NT2/D1 (cell line): ENCODE measurements around the gene POLR2L.

ENCODE experiments used
- SUZ12 ChIP-seq: IDR thresholded peaks from 2 replicates; pipeline ENCODE4 v1.6.1; 2011; ENCODE audit not compliant: insufficient read length, insufficient read depth; ENCODE audit errors: extremely low read depth
- YY1 ChIP-seq: IDR thresholded peaks from 2 replicates; pipeline ENCODE4 v1.6.1; 2011; ENCODE audit not compliant: insufficient read length, insufficient read depth
- ZNF274 ChIP-seq: IDR thresholded peaks from 2 replicates; pipeline ENCODE4 v1.6.1; 2011; ENCODE audit warnings: mild to moderate bottlenecking, low read depth, low read length

DNA sequence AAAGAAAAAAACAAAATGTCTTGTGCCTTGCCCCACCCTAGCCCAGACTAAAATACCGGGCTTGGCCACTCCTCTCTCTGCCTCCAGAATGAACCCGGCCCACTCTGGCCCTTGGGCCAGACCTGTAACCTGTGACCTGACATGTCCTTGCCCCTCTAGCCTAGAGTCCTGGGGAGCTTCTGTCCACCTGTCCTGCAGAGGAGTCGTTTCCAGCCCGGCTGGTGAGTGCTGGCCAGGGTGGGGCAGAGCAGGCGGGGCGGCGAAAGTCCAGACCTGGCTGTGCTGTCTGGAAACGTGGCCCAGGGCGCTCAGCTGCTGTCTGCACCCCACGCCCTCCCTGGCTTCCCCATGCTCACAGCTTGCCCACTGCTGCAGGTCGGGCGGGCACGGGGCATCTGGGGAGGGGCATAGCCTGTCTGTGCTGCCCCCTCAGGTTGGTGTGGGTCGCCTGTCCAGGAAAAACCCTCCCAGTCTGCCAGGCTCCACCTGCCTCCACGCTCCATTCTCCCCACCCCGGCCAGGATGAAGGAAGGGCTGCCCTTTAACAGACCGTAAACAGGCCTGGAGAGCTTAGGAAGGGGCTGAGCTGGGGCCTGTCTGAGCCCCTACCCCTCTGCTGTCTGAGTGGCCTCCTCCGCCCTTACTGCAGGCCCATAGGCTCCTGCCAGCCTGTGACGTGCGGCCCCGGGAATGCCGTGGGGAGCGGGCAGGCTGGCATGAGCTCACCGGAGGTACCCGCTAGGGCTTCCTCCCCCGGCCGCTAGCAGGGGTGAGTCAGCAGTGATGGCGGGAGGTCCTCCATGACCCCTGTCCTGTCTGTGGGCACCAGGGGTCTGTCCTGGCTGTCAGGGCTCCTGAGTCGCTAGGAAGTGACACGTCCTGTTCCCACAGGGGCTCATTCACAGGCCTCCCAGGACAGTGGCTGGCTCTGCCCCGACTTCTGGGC is 7.7 kb downstream of the POLR2L start:
- TF ChIP-seq ZNF274 (no peak), YY1 (no peak), SUZ12 (no peak)
